HPDE6-E6E7 (cell line): ENCODE data around the gene MCCD1.
"Not testable (repeated sequence)": the region's sequence is repeated elsewhere in the genome, so short reads cannot be mapped to it uniquely, and the experiment has no call there.

Source experiments
- DNase-seq: peaks from one replicate; pipeline ENCODE4 v3.0.0; 2011; ENCODE audit warnings: missing footprints; ENCODE audit errors: extremely low spot score

Gene MCCD1

GRCh38 chr6:31528821-31529328 is at the start of gene MCCD1:
Gene MCCD1 (plus strand): TSS chr6:31528962. CDS start chr6:31529015, 53 bp downstream.
- no peak for DNase-seq

- DNase-seq: no peak
Observed at GRCh38 chr6:31479151-31479932, 49.4 kb upstream of the MCCD1 start.

- no peak for DNase-seq
Observed at GRCh38 chr6:31479933-31480535, 48.7 kb upstream of the MCCD1 start.

- DNase-seq: no peak
Observed at GRCh38 chr6:31480574-31480973, 48.2 kb upstream of the MCCD1 start.

GRCh38 chr6:31483392-31483791 is 45.4 kb upstream of the MCCD1 start:
- DNase-seq: no peak

GRCh38 chr6:31485055-31485454 is 43.7 kb upstream of the MCCD1 start:
- DNase-seq: no peak

GRCh38 chr6:31486065-31486837 is 42.5 kb upstream of the MCCD1 start:
- DNase-seq: not testable (repeated sequence)

- DNase-seq: not testable (repeated sequence)
Observed at GRCh38 chr6:31487674-31488073, 41.1 kb upstream of the MCCD1 start.

GRCh38 chr6:31489086-31489485 is 39.7 kb upstream of the MCCD1 start:
- no peak for DNase-seq

GRCh38 chr6:31490115-31490873 is 38.5 kb upstream of the MCCD1 start:
- DNase-seq: no peak

GRCh38 chr6:31493550-31493874 is 35.2 kb upstream of the MCCD1 start:
- not testable (repeated sequence) for DNase-seq

GRCh38 chr6:31493875-31494694 is 34.7 kb upstream of the MCCD1 start:
- DNase-seq: no peak

- DNase-seq: no peak
Observed at GRCh38 chr6:31495580-31495979, 33.2 kb upstream of the MCCD1 start.

- DNase-seq: not testable (repeated sequence)
Observed at GRCh38 chr6:31496826-31497225, 31.9 kb upstream of the MCCD1 start.

GRCh38 chr6:31497531-31498476 is 31.0 kb upstream of the MCCD1 start, which contains the start of gene MICB:
Gene MICB (plus strand): TSS chr6:31498145. CDS start chr6:31498194, 49 bp downstream.
- peak; percentile 69 for DNase-seq

- no peak for DNase-seq
Observed at GRCh38 chr6:31498748-31499147, 30.0 kb upstream of the MCCD1 start.

- not testable (repeated sequence) for DNase-seq
Observed at GRCh38 chr6:31499648-31500047, 29.1 kb upstream of the MCCD1 start.

GRCh38 chr6:31502586-31502985 is 26.2 kb upstream of the MCCD1 start:
- no peak for DNase-seq

- DNase-seq: not testable (repeated sequence)
Observed at GRCh38 chr6:31509036-31509435, 19.7 kb upstream of the MCCD1 start.

- no peak for DNase-seq
Observed at GRCh38 chr6:31510007-31510406, 18.8 kb upstream of the MCCD1 start.
